HG03354 (cell line): ENCODE data around the gene HSPA2.
"Not testable (repeated sequence)": the region's sequence is repeated elsewhere in the genome, so short reads cannot be mapped to it uniquely, and the experiment has no call there.

ENCODE experiments used
- ATAC-seq: cut with Tn5 transposase; IDR thresholded peaks from one replicate; pipeline ENCODE4 v1.9.1; 2021; ENCODE audit warnings: mild to moderate bottlenecking; ENCODE audit not compliant: unreplicated experiment, poor library complexity, severe bottlenecking

HSPA2 gene

GRCh38 chr14:64550621-64551333 lies 10.2 kb downstream of the HSPA2 start:
- ATAC-seq, result no peak

DNA sequence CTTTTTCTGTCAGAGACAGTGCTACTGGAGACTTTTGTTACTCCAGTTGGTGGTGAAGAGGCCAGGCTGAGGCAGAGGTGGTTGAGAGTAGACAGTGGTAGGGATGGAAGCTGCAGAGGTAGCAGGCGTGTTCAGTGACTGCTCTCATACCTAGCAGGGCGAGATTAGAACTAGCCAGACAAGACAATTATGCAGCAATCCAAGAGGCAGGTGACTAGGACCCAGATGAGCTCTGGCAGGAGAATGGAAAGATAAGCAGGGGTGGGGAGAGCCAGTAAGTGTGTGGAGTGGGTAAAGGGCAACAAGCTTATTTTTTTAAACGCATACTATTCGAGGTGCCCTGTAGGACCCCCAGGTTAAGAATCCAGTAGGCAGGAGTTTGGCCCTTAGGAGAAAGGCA lies 14.0 kb downstream of the HSPA2 start:
- ATAC-seq, result no peak

- no peak for ATAC-seq
Measured at GRCh38 chr14:64556526-64556925, 16.0 kb downstream of the HSPA2 start.

- ATAC-seq, result not testable (repeated sequence)
Measured at GRCh38 chr14:64558216-64558615, 17.7 kb downstream of the HSPA2 start.

DNA sequence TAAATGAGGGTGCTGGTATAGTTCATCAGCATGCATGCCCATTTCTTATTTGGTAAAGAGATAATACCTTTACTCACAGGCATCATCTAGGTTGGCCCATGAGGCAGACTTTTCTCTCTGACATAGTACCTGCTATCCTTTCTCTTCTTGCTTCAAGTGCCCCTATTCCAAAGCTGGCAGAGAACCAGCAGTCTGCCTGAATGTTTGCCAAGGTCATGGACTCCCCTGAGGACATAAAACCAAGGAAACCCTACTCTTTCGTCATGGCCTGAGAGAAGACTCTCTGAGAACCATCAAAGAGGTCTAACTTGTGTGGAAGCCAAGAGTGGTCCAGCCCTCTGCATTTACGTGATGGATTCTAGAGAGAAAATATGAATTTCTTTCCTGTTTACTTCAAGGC lies 21.1 kb downstream of the HSPA2 start:
- no peak for ATAC-seq

DNA sequence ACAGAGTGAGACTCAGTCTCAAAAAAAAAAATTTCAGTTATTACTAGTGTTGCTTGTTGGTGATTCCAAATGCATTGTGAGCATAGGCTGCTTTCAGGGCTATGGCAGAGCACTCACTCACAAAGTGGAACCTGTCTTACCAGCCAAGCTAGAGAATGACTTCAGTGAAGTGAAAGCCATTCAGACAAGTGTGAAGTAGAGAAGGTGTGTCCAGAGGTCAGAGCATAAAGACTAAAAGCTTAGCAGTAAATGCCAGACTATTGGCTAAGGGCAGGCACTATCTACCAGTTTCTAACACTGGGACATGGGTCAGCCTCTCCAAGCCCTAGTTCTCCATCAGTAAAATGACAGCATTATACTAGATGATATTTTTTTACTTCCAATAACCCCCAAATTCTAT lies 21.9 kb downstream of the HSPA2 start:
- no peak for ATAC-seq

DNA sequence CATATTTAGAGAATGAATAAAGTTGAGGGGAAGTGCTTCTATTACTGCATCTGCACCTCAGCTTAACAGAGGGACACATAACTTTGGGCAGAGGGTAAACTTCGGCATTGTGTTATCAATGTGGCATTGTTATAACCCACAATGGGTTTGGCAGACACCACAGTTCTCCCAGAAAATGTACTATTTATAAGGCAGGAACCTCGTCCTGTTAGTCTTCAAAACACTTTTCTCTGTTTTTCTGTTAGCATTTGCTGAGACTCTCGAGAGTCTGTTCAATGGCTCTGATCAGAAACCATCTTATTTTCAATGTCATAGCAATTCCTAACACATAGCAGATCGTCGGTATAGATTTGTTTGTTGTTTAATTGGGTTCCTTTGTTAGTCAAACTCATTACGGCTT lies 23.2 kb downstream of the HSPA2 start:
- ATAC-seq, result no peak

- no peak for ATAC-seq
Measured at GRCh38 chr14:64566651-64567122, 26.1 kb downstream of the HSPA2 start.

DNA sequence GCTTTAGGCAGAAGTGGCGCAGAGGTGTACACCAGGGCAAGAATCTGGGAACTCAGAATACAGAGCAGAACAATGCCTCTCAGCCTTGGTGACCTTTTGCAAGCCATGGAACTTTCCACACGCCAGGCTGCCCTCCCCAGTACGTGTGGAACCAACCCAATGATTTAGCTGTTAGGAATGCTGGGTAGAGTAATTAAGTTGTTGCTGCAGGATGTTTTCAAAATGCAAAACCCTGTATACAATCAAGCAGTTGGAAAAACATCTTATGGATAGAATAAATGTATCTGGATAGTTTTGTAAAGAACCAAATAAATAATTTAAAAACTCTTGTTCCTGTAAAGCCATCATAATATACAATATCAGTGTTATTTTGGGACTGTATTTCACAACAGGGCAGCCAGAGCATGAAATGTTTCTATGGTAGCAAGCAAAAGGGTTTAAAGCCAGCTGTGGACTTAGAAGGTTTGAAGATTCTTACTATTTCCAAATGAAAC lies 28.6 kb downstream of the HSPA2 start:
- no peak for ATAC-seq

DNA sequence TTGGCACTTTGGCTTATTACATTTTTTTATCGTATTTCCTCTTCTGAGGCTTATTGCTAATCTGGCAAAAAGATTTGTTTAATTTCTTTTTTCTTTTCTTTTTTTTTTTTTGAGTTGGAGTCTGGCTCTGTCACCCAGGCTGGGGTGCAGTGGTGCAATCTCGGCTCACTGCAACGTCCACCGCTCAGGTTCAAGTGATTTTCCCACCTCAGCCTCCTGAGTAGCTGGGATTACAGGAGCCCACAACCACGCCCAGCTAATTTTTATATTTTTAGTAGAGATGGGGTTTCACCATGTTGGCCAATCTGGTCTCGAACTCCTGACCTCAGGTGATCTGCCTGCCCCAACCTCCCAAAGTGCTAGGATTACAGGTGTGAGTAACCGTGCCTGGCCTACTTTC lies 29.1 kb downstream of the HSPA2 start:
- ATAC-seq, result not testable (repeated sequence)

DNA sequence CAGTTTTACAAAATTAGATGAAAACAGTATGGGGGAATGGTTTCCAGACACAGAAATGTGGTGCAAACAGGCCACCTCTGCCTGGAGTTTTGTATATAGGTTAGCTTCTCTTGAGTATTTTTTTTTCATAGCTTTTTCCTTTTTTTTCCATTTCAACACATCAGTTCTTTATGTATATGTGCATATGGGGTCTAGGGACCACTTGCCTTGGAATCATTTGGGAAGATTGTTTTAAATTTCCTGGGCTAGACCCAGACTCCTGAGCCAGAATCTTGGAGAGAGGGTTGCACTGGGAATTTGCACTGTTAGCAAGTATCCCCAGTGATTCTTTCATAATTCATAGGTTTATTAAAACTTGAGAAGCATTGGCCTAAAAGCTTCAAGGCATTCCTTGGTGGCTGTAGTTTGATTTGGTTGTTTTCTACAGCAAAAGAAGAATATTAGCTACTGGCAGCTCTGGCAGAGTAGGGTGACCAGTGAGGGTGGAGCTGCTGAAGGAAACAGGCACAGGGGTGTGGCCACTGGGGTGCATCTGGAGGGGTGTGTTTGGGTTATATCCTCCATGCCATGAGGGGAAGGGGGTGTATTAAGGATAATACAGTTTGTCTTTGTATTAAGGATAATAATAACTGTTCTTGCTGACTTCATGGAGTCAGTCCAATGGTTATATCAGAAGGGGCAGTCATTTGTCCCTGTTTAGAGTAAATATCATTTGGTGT lies 32.0 kb downstream of the HSPA2 start:
- no peak for ATAC-seq

DNA sequence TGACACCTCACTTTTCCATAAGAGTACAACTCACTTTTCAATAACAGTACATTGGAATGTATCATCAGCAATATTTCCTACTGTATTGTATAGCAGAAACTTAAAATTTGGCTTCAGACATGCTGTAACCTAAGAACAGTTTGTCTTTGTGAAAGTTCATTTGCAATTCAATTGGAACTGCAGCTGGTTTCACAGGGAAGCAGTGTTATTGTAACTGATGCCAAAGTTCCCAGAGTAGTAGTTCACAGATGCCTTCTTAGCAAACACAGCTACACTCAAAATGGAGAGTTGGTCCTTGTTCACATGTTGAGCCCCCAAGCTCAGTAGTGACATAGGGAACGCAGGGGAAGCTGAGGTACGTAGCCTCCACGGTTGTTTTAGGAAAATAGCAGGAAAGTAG lies 32.6 kb downstream of the HSPA2 start:
- no peak for ATAC-seq

- no peak for ATAC-seq
Measured at GRCh38 chr14:64574371-64575107, 34.0 kb downstream of the HSPA2 start.

DNA sequence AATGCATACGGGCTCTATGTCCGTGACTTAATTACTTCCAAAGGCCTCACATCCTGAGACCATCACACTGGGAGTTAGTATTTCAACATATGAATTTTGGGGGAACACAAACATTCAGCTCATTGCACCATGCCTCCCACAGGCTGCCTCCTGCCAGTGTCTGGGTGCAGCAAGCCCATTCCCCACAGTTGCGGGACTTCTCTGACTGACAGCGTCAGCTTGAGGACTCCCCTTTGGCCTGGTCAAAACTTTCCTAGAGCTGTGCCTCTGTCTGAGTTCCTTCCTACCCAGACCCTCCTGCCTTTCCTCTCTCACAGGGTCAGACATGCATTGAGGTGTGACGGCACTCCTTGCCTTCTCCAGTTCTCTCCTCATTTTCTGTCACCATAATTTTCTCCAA lies 36.7 kb downstream of the HSPA2 start:
- no peak for ATAC-seq

DNA sequence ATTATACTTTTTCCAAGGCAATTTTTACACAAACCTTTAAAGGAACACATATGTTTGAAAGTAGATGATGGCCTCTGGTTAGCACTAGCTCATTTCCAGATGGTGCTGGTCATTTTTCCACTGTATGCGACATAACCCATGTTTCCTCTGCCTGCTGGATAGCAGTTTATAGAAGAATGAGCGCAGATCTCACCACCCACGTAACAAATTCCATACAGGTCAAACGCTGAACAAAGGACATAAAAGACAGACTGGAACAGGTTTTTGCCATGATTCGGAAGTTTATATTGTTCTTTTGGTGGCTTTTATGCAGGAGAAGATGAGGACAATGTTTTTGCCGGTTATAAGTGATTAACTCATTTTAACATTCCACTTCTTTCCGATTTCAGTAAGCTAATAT lies 39.9 kb downstream of the HSPA2 start:
- no peak for ATAC-seq

GRCh38 chr14:64581363-64581762 lies 40.8 kb downstream of the HSPA2 start:
- ATAC-seq, result no peak

GRCh38 chr14:64581817-64582216 lies 41.3 kb downstream of the HSPA2 start:
- ATAC-seq, result no peak

DNA sequence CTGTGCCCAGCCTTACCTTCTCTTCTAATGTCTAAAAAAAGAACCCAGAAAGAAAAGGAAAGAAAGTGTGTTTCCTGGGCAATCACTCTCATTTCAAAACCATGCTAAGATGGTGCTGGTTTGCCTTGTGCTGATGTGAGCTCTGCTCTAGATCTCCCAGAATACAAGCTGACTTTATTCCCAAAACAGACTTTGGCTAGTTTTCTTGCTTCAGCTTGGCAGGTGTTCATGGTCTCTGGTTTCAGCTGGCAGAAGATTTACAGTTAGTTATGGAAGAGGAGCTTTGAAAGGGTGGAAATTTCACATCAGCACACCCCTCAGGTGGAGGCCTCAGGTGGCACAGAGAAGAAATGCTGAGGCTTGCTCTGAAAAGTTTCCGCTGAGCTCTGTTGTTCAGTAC lies 43.6 kb downstream of the HSPA2 start:
- no peak for ATAC-seq

DNA sequence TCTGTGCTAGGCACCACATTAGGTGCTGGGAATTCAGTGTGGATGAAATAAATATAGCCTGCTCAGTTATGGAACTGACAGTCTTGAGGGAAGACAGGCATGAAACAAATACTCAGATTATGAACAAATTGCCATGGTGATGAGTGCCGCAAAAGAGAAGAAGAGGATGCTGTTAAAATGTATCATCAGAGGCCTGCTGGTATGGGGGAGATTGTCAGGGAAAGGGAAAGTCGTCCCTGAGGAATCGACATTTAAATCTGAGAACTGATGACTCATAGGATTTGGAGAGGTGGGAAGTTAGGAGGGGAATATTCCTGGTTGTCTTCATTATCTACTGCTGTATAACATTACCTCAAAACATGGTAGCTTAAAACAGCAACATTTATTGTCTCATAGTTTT lies 51.3 kb downstream of the HSPA2 start:
- no peak for ATAC-seq
